ENCODE measurements around the gene ARL4D. TPM values are rescaled to one million over a fixed set of nuclear protein-coding genes. Genes with fewer than 3 reads are reported as not detected.

ARL4D gene
- total RNA-seq, 1 donor from 2014 or later, result 19.7 TPM

DNA sequence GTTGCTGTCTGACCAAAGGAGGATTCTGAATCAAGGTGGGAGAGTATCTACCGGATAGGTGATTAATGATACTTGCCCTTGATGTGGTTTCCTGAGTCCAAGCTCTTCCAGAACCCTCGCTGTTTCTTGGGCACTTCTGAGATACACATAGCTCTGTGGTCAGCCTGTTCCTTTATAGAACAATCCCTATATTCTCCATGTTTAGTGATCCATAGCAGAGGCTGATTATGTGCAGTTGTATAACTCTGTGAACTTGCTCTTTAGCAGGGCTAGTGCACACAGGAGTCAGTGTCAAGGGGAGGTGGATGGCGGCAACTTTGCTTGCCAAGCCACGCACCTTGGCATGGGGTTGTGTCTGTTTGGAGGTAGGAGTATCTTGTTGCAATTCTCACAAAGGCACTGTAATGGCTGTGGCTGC, 36.1 kb downstream of the ARL4D start:
- no peak for TF ChIP-seq CTCF (IDR thresholded peaks at IDR 0.05; ENCODE audit: insufficient read depth, low read depth, low read length)
- no peak for TF ChIP-seq EZH2 (IDR thresholded peaks at IDR 0.05; ENCODE audit: insufficient read depth, low read length)
- H3K4me2 ChIP-seq (ENCODE audit: low read length), result peak overlapping the region; percentile 49
- peaks cover 26% of the 10 kb centered on the region for H3K4me1 ChIP-seq (ENCODE audit: insufficient read depth, low read length)
- H3K27ac ChIP-seq (ENCODE audit: low read depth, low read length), result no peak overlapping the region
- H3K4me3 ChIP-seq (ENCODE audit: insufficient read depth, low read depth, low read length), result no peak overlapping the region
- no peak overlapping the region for H3K9ac ChIP-seq (ENCODE audit: low read length)
- peaks cover 3% of the 10 kb centered on the region for H3K9me3 Mint-ChIP-seq (ENCODE audit: unreplicated experiment)
- no peak overlapping the region for H3K27ac Mint-ChIP-seq (ENCODE audit: unreplicated experiment)
- H3K4me3 Mint-ChIP-seq (ENCODE audit: unreplicated experiment), result no peak overlapping the region
- FAIRE-seq (no peak), DNase-seq (ENCODE audit: low read depth) (peak; percentile 94)
- H3K4me1 Mint-ChIP-seq (ENCODE audit: low read depth, unreplicated experiment), result peaks cover 24% of the 10 kb centered on the region
- no peaks in the 10 kb centered on the region for H3K9me3 ChIP-seq (ENCODE audit: insufficient read depth, low read depth, low read length)
- no peaks in the 10 kb centered on the region for H3K36me3 Mint-ChIP-seq (ENCODE audit: low read depth, unreplicated experiment)
- H3K27me3 ChIP-seq (ENCODE audit: insufficient read depth, low read length), result no peaks in the 10 kb centered on the region
- no peaks in the 10 kb centered on the region for H3K79me2 ChIP-seq (ENCODE audit: insufficient read depth, low read length)
- H3K27me3 Mint-ChIP-seq (ENCODE audit: low read depth, unreplicated experiment), result peaks cover 5% of the 10 kb centered on the region
- no peaks in the 10 kb centered on the region for H4K20me1 ChIP-seq (ENCODE audit: insufficient read depth, low read length)
- no peaks in the 10 kb centered on the region for H3K36me3 ChIP-seq (ENCODE audit: insufficient read depth, low read length)
- H2AFZ ChIP-seq (ENCODE audit: low read depth, low read length), result no peak overlapping the region

DNA sequence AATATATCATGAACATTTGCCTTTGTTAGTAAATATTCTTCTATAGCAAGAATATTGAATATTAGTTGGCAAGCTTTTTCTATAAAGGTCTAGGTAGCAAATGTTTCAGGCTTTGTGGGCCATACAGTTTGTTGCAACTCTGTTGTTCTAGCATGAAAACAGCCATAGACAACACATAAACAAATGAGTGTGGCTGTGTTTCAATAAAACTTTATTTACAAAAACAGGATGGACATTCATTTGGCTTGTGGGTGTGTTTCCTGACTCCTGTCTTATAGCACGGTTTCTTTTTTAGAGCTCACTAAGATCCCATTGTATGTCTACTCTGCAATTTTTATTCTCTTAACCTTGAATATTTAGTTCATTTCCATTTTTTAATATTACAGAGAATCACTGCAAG, 39.0 kb downstream of the ARL4D start:
- no peak overlapping the region for H2AFZ ChIP-seq (ENCODE audit: low read depth, low read length)
- no peak for TF ChIP-seq EZH2 (IDR thresholded peaks at IDR 0.05; ENCODE audit: insufficient read depth, low read length)
- no peak for TF ChIP-seq CTCF (IDR thresholded peaks at IDR 0.05; ENCODE audit: insufficient read depth, low read depth, low read length)
- H3K36me3 ChIP-seq (ENCODE audit: insufficient read depth, low read length), result no peaks in the 10 kb centered on the region
- H3K4me3 Mint-ChIP-seq (ENCODE audit: unreplicated experiment), result no peak overlapping the region
- H3K36me3 Mint-ChIP-seq (ENCODE audit: low read depth, unreplicated experiment), result no peaks in the 10 kb centered on the region
- H3K9me3 ChIP-seq (ENCODE audit: insufficient read depth, low read depth, low read length), result no peaks in the 10 kb centered on the region
- peaks cover 19% of the 10 kb centered on the region for H3K4me1 ChIP-seq (ENCODE audit: insufficient read depth, low read length)
- H3K4me1 Mint-ChIP-seq (ENCODE audit: low read depth, unreplicated experiment), result peaks cover 21% of the 10 kb centered on the region
- H4K20me1 ChIP-seq (ENCODE audit: insufficient read depth, low read length), result no peaks in the 10 kb centered on the region
- H3K79me2 ChIP-seq (ENCODE audit: insufficient read depth, low read length), result no peaks in the 10 kb centered on the region
- no peak overlapping the region for H3K27ac ChIP-seq (ENCODE audit: low read depth, low read length)
- no peaks in the 10 kb centered on the region for H3K9me3 Mint-ChIP-seq (ENCODE audit: unreplicated experiment)
- H3K4me2 ChIP-seq (ENCODE audit: low read length), result no peak overlapping the region
- FAIRE-seq (no peak), DNase-seq (ENCODE audit: low read depth) (no peak)
- no peak overlapping the region for H3K27ac Mint-ChIP-seq (ENCODE audit: unreplicated experiment)
- H3K27me3 ChIP-seq (ENCODE audit: insufficient read depth, low read length), result no peaks in the 10 kb centered on the region
- H3K9ac ChIP-seq (ENCODE audit: low read length), result no peak overlapping the region
- no peak overlapping the region for H3K4me3 ChIP-seq (ENCODE audit: insufficient read depth, low read depth, low read length)
- no peaks in the 10 kb centered on the region for H3K27me3 Mint-ChIP-seq (ENCODE audit: low read depth, unreplicated experiment)

- no peak overlapping the region for H3K9ac ChIP-seq (ENCODE audit: low read length)
- no peak overlapping the region for H3K4me3 ChIP-seq (ENCODE audit: insufficient read depth, low read depth, low read length)
- Mint-ChIP-seq H3K36me3 (ENCODE audit: low read depth, unreplicated experiment) (no peaks in the 10 kb centered on the region), H3K27ac (ENCODE audit: unreplicated experiment) (no peak overlapping the region), H3K4me3 (ENCODE audit: unreplicated experiment) (no peak overlapping the region), H3K4me1 (ENCODE audit: low read depth, unreplicated experiment) (peaks cover 28% of the 10 kb centered on the region), H3K9me3 (ENCODE audit: unreplicated experiment) (no peaks in the 10 kb centered on the region), H3K27me3 (ENCODE audit: low read depth, unreplicated experiment) (no peaks in the 10 kb centered on the region)
- no peak overlapping the region for H3K4me2 ChIP-seq (ENCODE audit: low read length)
- H2AFZ ChIP-seq (ENCODE audit: low read depth, low read length), result no peak overlapping the region
- no peak for TF ChIP-seq EZH2 (IDR thresholded peaks at IDR 0.05; ENCODE audit: insufficient read depth, low read length)
- H3K27me3 ChIP-seq (ENCODE audit: insufficient read depth, low read length), result no peaks in the 10 kb centered on the region
- DNase-seq (ENCODE audit: low read depth) (no peak), FAIRE-seq (no peak)
- no peaks in the 10 kb centered on the region for H4K20me1 ChIP-seq (ENCODE audit: insufficient read depth, low read length)
- peaks cover 19% of the 10 kb centered on the region for H3K4me1 ChIP-seq (ENCODE audit: insufficient read depth, low read length)
- no peak overlapping the region for H3K27ac ChIP-seq (ENCODE audit: low read depth, low read length)
- H3K79me2 ChIP-seq (ENCODE audit: insufficient read depth, low read length), result no peaks in the 10 kb centered on the region
- H3K9me3 ChIP-seq (ENCODE audit: insufficient read depth, low read depth, low read length), result no peaks in the 10 kb centered on the region
- no peaks in the 10 kb centered on the region for H3K36me3 ChIP-seq (ENCODE audit: insufficient read depth, low read length)
Observed at GRCh38 chr17:43438626-43439025, 39.8 kb downstream of the ARL4D start.
